ENCODE measurements around the gene ZNF385B.

Gene ZNF385B

GRCh38 chr2:179843541-179843940 is 17.9 kb downstream of the ZNF385B start:
- Histone ChIP-seq H3K9me2 (replicated peaks; ENCODE audit: insufficient read depth, low read length) (no peaks in the 10 kb centered on the region), H3K9ac (ENCODE audit: low read length) (no peak overlapping the region), H2AFZ (ENCODE audit: low read length) (no peak overlapping the region), H3K36me3 (replicated peaks; ENCODE audit: insufficient read depth, low read length) (no peaks in the 10 kb centered on the region), H3K9me3 (replicated peaks; ENCODE audit: insufficient read depth, low read length) (no peaks in the 10 kb centered on the region), H3K27ac (ENCODE audit: low read length) (no peak overlapping the region), H3K79me2 (ENCODE audit: low read length) (no peaks in the 10 kb centered on the region), H3K4me3 (ENCODE audit: low read length) (no peak overlapping the region), H3K4me1 (ENCODE audit: low read length) (peaks cover 13% of the 10 kb centered on the region), H4K20me1 (ENCODE audit: insufficient read depth, low read length) (no peaks in the 10 kb centered on the region), H3F3A (ENCODE audit: insufficient read depth, low read length) (no peaks in the 10 kb centered on the region), H3K27me3 (replicated peaks; ENCODE audit: insufficient read depth, low read length) (no peaks in the 10 kb centered on the region), H3K4me2 (ENCODE audit: low read depth, low read length) (no peak overlapping the region)
- no peak for DNase-seq
- TF ChIP-seq CTCF (IDR thresholded peaks at IDR 0.05; ENCODE audit: low read length) (no peak), EZH2phosphoT487 (IDR thresholded peaks at IDR 0.05; ENCODE audit: low read length) (no peak), EZH2 (optimal IDR thresholded peaks at IDR 0.05; ENCODE audit: low read depth, low read length) (no peak)

GRCh38 chr2:179842498-179843153 is 18.8 kb downstream of the ZNF385B start:
- TF ChIP-seq CTCF (IDR thresholded peaks at IDR 0.05; ENCODE audit: low read length): peak; percentile 79
- TF ChIP-seq EZH2phosphoT487 (IDR thresholded peaks at IDR 0.05; ENCODE audit: low read length): no peak
- TF ChIP-seq EZH2 (optimal IDR thresholded peaks at IDR 0.05; ENCODE audit: low read depth, low read length): no peak
- Histone ChIP-seq H3K9me3 (replicated peaks; ENCODE audit: insufficient read depth, low read length) (no peaks in the 10 kb centered on the region), H3K9me2 (replicated peaks; ENCODE audit: insufficient read depth, low read length) (no peaks in the 10 kb centered on the region), H3K36me3 (replicated peaks; ENCODE audit: insufficient read depth, low read length) (no peaks in the 10 kb centered on the region), H3K27ac (ENCODE audit: low read length) (no peak overlapping the region), H2AFZ (ENCODE audit: low read length) (peak overlapping the region; percentile 49), H4K20me1 (ENCODE audit: insufficient read depth, low read length) (no peaks in the 10 kb centered on the region), H3F3A (ENCODE audit: insufficient read depth, low read length) (no peaks in the 10 kb centered on the region), H3K27me3 (replicated peaks; ENCODE audit: insufficient read depth, low read length) (no peaks in the 10 kb centered on the region), H3K4me3 (ENCODE audit: low read length) (peak overlapping the region; percentile 11; the same call in 1 of the 2 replicates), H3K4me2 (ENCODE audit: low read depth, low read length) (peak overlapping the region; percentile 81), H3K4me1 (ENCODE audit: low read length) (peaks cover 13% of the 10 kb centered on the region), H3K79me2 (ENCODE audit: low read length) (no peaks in the 10 kb centered on the region), H3K9ac (ENCODE audit: low read length) (peak overlapping the region; percentile 7; the same call in 1 of the 2 replicates)
- peak; percentile 58 for DNase-seq

GRCh38 chr2:179840840-179841239 is 20.6 kb downstream of the ZNF385B start:
- Histone ChIP-seq H3K4me3 (ENCODE audit: low read length) (no peak overlapping the region), H3K9me2 (replicated peaks; ENCODE audit: insufficient read depth, low read length) (no peaks in the 10 kb centered on the region), H3K27me3 (replicated peaks; ENCODE audit: insufficient read depth, low read length) (no peaks in the 10 kb centered on the region), H3K27ac (ENCODE audit: low read length) (no peak overlapping the region), H3K9ac (ENCODE audit: low read length) (no peak overlapping the region), H3K36me3 (replicated peaks; ENCODE audit: insufficient read depth, low read length) (no peaks in the 10 kb centered on the region), H2AFZ (ENCODE audit: low read length) (no peak overlapping the region), H3K9me3 (replicated peaks; ENCODE audit: insufficient read depth, low read length) (no peaks in the 10 kb centered on the region), H4K20me1 (ENCODE audit: insufficient read depth, low read length) (no peaks in the 10 kb centered on the region), H3F3A (ENCODE audit: insufficient read depth, low read length) (no peaks in the 10 kb centered on the region), H3K4me2 (ENCODE audit: low read depth, low read length) (no peak overlapping the region), H3K79me2 (ENCODE audit: low read length) (no peaks in the 10 kb centered on the region), H3K4me1 (ENCODE audit: low read length) (peaks cover 13% of the 10 kb centered on the region)
- TF ChIP-seq EZH2 (optimal IDR thresholded peaks at IDR 0.05; ENCODE audit: low read depth, low read length): no peak
- TF ChIP-seq EZH2phosphoT487 (IDR thresholded peaks at IDR 0.05; ENCODE audit: low read length): no peak
- TF ChIP-seq CTCF (IDR thresholded peaks at IDR 0.05; ENCODE audit: low read length): no peak
- DNase-seq: no peak

Measured in MM.1S (cell line).